C4-2B (cell line): ENCODE results near the gene DPP6.
A peak's percentile ranks its signal among the peaks of the same experiment; 100 is the strongest.

Source experiments
- H3K27ac ChIP-seq: fragments of 450-650 bp; 2 replicates; pipeline ENCODE4 v1.5.1; 2017
- CTCF ChIP-seq: fragments of 450-650 bp; conservative IDR thresholded peaks from 2 replicates; pipeline ENCODE4 v1.5.1; 2017; ENCODE audit warnings: mild to moderate bottlenecking
- ZFX ChIP-seq: fragments of 450-650 bp; IDR thresholded peaks from 2 replicates; pipeline ENCODE4 v1.6.1; 2017

Gene DPP6

DNA sequence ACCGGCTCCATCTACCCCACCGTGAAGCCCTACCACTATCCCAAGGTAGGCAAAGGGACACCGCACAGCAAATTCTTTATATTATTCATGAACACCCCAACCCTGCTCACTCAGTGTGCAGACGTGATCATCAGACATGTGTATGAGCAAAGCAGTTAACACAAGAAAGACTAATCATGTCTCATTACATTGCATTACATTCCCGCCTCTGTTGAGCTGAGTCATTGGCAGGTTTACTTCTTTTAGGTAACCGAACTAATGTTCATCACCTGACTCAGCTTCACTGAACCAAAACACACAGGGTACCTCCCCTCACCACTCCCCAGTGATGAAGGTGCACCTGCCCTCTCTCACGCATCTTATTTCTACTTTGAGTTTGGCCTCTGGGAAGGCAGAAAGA, 717.3 kb downstream of the DPP6 start:
- no peak overlapping the region for H3K27ac ChIP-seq
- TF ChIP-seq CTCF (no peak), ZFX (no peak)

GRCh38 chr7:154770361-154770760, 718.2 kb downstream of the DPP6 start:
- TF ChIP-seq CTCF: no peak
- no peak for TF ChIP-seq ZFX
- no peak overlapping the region for H3K27ac ChIP-seq

DNA sequence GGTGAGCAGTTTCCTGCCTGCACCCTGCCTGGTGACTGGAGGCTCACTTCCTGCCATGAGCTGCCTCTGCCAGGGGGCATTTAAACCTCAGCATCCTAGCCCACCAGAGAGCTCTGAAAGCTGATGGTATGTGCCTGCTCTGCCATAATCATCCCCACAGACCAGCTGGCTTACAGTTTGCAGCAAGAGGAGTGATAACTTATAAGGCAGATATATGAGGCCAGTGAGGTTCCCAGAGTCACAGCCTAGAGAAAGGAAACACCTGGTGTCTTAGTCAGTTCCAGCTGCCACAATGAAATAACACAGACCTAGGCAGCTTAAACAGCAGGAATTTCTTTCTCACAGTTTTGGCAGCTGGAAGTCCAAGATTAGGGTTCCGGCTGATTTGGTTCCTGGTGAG, 718.8 kb downstream of the DPP6 start:
- H3K27ac ChIP-seq: no peak overlapping the region
- TF ChIP-seq ZFX: no peak
- no peak for TF ChIP-seq CTCF

DNA sequence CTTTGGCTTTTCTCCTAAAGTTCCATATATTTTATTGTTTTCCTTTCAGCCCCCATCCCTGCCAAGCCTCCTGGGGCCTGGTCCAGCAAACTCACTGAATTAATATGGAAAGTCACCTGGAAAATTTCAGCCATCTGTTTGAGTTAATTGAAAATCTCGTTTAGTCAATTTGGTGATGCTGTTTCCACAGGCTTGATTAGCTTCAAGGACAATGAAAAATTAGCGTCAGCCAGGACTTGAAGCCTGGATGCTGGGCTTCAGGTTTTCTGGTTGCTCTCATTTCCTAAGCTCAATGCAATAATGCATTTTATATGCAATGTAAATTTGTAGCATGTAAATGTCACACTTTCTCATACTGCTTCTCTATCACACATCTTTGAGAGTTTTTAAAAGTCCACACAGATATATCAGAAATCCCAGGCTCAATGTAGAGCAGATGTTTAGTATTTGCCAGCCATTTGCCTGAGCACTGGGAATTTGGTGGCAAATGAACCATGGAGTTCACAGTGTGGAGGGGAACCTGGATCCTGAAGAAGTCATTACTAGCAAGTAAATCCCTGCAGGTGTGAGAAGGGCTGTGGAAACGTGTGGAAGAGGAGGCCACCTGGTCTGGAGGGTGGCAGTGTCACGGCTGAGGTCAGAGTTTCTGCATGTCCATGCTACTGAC, 722.2 kb downstream of the DPP6 start:
- H3K27ac ChIP-seq: no peak overlapping the region
- no peak for TF ChIP-seq ZFX

GRCh38 chr7:154775681-154776080, 723.5 kb downstream of the DPP6 start:
- TF ChIP-seq ZFX (no peak), CTCF (no peak)

DNA sequence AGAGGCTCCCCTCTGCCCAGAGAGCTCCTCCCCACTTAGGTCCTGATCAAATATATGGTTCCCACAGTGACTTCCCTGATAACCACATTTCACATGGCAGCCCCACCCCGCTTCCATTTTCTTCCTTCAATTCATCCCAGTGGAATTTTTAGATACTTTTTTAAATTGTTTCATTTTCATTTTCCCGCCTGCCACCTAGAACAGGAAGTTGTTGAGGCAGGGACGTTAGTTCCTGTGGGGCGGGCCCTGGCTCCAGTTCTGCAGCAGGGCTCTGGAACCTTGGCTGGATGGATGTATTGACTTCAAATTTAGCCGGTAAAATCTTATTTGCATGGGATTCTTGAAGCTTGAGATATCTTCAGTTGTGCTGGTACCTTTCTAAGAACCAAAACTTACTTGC, 724.2 kb downstream of the DPP6 start:
- H3K27ac ChIP-seq: no peak overlapping the region
- TF ChIP-seq CTCF (no peak), ZFX (no peak)

More at GRCh38 chr7:154775681-154776080, 723.5 kb downstream of the DPP6 start:
- no peak overlapping the region for H3K27ac ChIP-seq

DNA sequence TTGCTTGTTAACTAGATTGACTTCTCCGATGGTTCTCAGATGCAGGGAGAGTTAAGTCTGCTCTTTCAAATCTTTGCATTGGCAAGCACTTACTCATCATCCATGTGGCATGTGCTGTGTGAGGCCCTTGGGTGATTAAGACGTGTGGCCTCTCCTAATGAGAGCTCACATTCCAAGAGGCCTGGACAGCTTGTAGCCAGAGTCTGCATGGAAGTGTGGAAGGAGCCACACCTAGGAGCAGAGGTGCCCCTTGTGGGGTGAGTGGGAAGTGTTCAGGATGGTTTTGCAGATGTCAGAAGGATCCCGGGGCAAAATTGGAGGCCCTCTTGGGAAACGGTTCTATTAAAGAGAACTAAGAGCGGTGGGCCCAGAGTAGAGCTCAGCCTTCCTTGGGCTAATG, 724.8 kb downstream of the DPP6 start:
- peak; percentile 37; the same call in 1 of the 2 replicates for TF ChIP-seq CTCF
- no peak for TF ChIP-seq ZFX
- H3K27ac ChIP-seq: no peak overlapping the region

DNA sequence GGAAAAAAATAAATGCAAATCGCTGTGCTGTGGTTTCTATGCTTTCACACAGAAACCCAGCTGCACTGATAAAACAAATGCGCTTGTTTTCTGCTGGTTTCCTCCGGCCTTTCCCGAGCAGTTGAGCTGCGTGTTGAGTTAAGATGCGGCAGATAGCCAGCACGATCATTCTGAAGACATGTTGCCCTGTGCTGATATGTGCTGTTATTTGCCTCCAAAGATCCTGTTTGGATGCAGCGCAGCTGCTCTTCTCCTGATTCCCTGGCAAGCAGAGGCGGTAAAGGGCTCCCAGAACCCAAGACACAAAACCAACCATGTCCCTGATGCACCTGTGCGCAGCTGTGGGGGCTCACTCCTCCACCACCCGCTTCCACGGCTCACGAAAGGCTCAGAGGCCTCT, 725.3 kb downstream of the DPP6 start:
- TF ChIP-seq ZFX (no peak), CTCF (no peak)
- no peak overlapping the region for H3K27ac ChIP-seq
